HCT116 (cell line): ENCODE results near the gene NRP1. TPM values are rescaled to one million over a fixed set of nuclear protein-coding genes. Genes with fewer than 3 reads are reported as not detected.

Experiments
- ATAC-seq: fragments of 200-7000 bp; cut with Tn5 transposase; 2 replicates; pipeline ENCODE4 v1.9.1; 2020; ENCODE audit warnings: mild to moderate bottlenecking, moderate library complexity
- BruUV-seq: library from RNA; stranded (reverse); fragments of 400-500 nt; replicated peaks from 2 replicates; lab custom pipeline; 2021; lab: Mats Ljungman, UMichigan
- CTCF ChIA-PET: fragments of 300-600 bp; sonication (Branson Sonifier 250); formaldehyde crosslinking; loops from one replicate; lab custom pipeline; 2021; ENCODE audit warnings: antibody characterized with exemption; lab: Charles Lee
- POLR2A ChIA-PET: fragments of 300-600, 350-600 bp; sonication (Branson Sonifier 250); formaldehyde crosslinking; loops from one replicate; lab custom pipeline; 2021; ENCODE audit warnings: antibody characterized with exemption; lab: Charles Lee
- RAD21 ChIA-PET, 2 experiments: fragments of 300-600 bp; sonication (Branson Sonifier 250); formaldehyde crosslinking; loops; one replicate each; lab custom pipeline; 2023; ENCODE audit warnings: low total read pairs in 2 of 2; ENCODE audit not compliant: uncharacterized antibody in 2 of 2, unreplicated experiment in 2 of 2, low non-redundant PET in 1 of 2; lab: Charles Lee
- DNase-seq: peaks from one replicate; pipeline ENCODE4 v3.0.0-alpha.2; 2010; ENCODE audit warnings: low read depth, low spot score
- H2AFZ ChIP-seq: fragments of 200-600 bp; shearing (Covaris generic), sonication (generic); 2 replicates; pipeline ENCODE4 v1.6.1; 2017; ENCODE audit warnings: low read depth, mixed run types, mixed read lengths, antibody characterized with exemption, low read length; ENCODE audit not compliant: poor library complexity, severe bottlenecking
- H3K27ac ChIP-seq: 2 replicates; pipeline ENCODE4 v1.5.1; 2012; ENCODE audit warnings: low read depth, low read length
- H3K27me3 ChIP-seq: fragments of 200-600 bp; sonication (generic); 2 replicates; pipeline ENCODE4 v1.6.1; 2016; ENCODE audit warnings: mixed run types, low read length, mixed read lengths; ENCODE audit not compliant: insufficient read depth
- H3K36me3 ChIP-seq, 2 experiments: fragments of 200-500 bp in 1 of 2; fragments of 200-600 bp in 1 of 2; sonication (Bioruptor generic) in 1 of 2; sonication (generic) in 1 of 2; 2 replicates each; pipeline versions ENCODE4 v1.5.1 to v1.6.1; 2014 to 2016; ENCODE audit warnings: low read length in 2 of 2, inconsistent platforms in 1 of 2, mixed read lengths in 1 of 2, mixed run types in 1 of 2; ENCODE audit not compliant: insufficient read depth in 2 of 2, control insufficient read depth in 1 of 2
- H3K4me1 ChIP-seq, 2 experiments: fragments of 200-600 bp in 1 of 2; sonication (generic) in 1 of 2; 2 replicates each; pipeline versions ENCODE4 v1.5.1 to v1.6.1; 2012 to 2017; ENCODE audit warnings: low read length in 2 of 2, inconsistent platforms in 1 of 2, mild to moderate bottlenecking in 1 of 2, mixed read lengths in 1 of 2, mixed run types in 1 of 2, moderate library complexity in 1 of 2; ENCODE audit not compliant: insufficient read depth in 2 of 2, control insufficient read depth in 1 of 2
- H3K4me2 ChIP-seq: fragments of 200-600 bp; sonication (generic); 2 replicates; pipeline ENCODE4 v1.6.1; 2017; ENCODE audit warnings: mixed run types, low read length, mixed read lengths
- H3K4me3 ChIP-seq, 2 experiments: fragments of 200-600 bp in 1 of 2; sonication (generic) in 1 of 2; replicated peaks in 1 of 2; 2 replicates each; pipeline ENCODE4 v1.5.1; 2011 to 2016; ENCODE audit warnings: low read length in 2 of 2, control low read depth in 1 of 2, low read depth in 1 of 2, mild to moderate bottlenecking in 1 of 2, mixed read lengths in 1 of 2, mixed run types in 1 of 2
- H3K79me2 ChIP-seq: fragments of 200-600 bp; sonication (generic); 2 replicates; pipeline ENCODE4 v1.6.1; 2017; ENCODE audit warnings: mild to moderate bottlenecking, mixed run types, low read length, moderate library complexity, mixed read lengths; ENCODE audit not compliant: insufficient read depth
- H3K9ac ChIP-seq: fragments of 200-600 bp; sonication (generic); 2 replicates; pipeline ENCODE4 v1.6.1; 2016; ENCODE audit warnings: low read length, mixed read lengths
- H3K9me2 ChIP-seq: fragments of 200-600 bp; sonication (generic), shearing (Covaris generic); 2 replicates; pipeline ENCODE4 v1.6.1; 2017; ENCODE audit warnings: mixed run types, mild to moderate bottlenecking, moderate library complexity; ENCODE audit not compliant: insufficient read depth
- H3K9me3 ChIP-seq, 2 experiments: fragments of 200-500 bp in 1 of 2; fragments of 200-600 bp in 1 of 2; sonication (Bioruptor generic) in 1 of 2; sonication (generic) in 1 of 2; 2 replicates each; pipeline ENCODE4 v1.6.1; 2014 to 2017; ENCODE audit warnings: low read length in 2 of 2, mixed read lengths in 2 of 2, inconsistent platforms in 1 of 2, low read depth in 1 of 2, mild to moderate bottlenecking in 1 of 2, mixed run types in 1 of 2, moderate library complexity in 1 of 2; ENCODE audit not compliant: control insufficient read depth in 1 of 2, insufficient read depth in 1 of 2
- H4K20me1 ChIP-seq: fragments of 200-600 bp; sonication (generic), shearing (Covaris generic); 2 replicates; pipeline ENCODE4 v1.6.1; 2017; ENCODE audit warnings: mixed run types, mild to moderate bottlenecking, moderate library complexity; ENCODE audit not compliant: insufficient read depth
- ATF3 ChIP-seq: IDR thresholded peaks from 2 replicates; pipeline ENCODE4 v1.6.1; 2012
- CEBPB ChIP-seq: IDR thresholded peaks from 2 replicates; pipeline ENCODE4 v1.6.1; 2012; ENCODE audit warnings: low read depth
- CTCF ChIP-seq, 3 experiments: fragments of 200-600 bp in 1 of 3; sonication (generic) in 1 of 3; IDR thresholded peaks in 2 of 3; conservative IDR thresholded peaks in 1 of 3; 2 replicates each; pipeline ENCODE4 v1.5.1; 2012 to 2017; ENCODE audit warnings: low read depth in 2 of 3, low read length in 2 of 3, antibody characterized with exemption in 1 of 3, borderline replicate concordance in 1 of 3, control low read depth in 1 of 3, mild to moderate bottlenecking in 1 of 3, mixed read lengths in 1 of 3, mixed run types in 1 of 3, moderate library complexity in 1 of 3; ENCODE audit not compliant: insufficient read depth in 1 of 3
- EGR1 ChIP-seq: IDR thresholded peaks from 2 replicates; pipeline ENCODE4 v1.6.1; 2012; ENCODE audit warnings: low read depth
- FOSL1 ChIP-seq: IDR thresholded peaks from 2 replicates; pipeline ENCODE4 v1.6.1; 2012; ENCODE audit warnings: low read depth
- JUND ChIP-seq: IDR thresholded peaks from 2 replicates; pipeline ENCODE4 v1.6.1; 2012
- MAX ChIP-seq: IDR thresholded peaks from 2 replicates; pipeline ENCODE4 v1.6.1; 2012
- POLR2A ChIP-seq: IDR thresholded peaks from 2 replicates; pipeline ENCODE4 v1.7.0; 2011; ENCODE audit warnings: borderline replicate concordance; ENCODE audit not compliant: insufficient read depth, insufficient read length; ENCODE audit errors: extremely low read depth
- POLR2AphosphoS5 ChIP-seq: IDR thresholded peaks from 2 replicates; pipeline ENCODE4 v1.6.1; 2011; ENCODE audit warnings: mild to moderate bottlenecking, low read depth, low read length, moderate library complexity
- RAD21 ChIP-seq: IDR thresholded peaks from 2 replicates; pipeline ENCODE4 v1.6.1; 2012; ENCODE audit warnings: low read depth, mild to moderate bottlenecking
- SIN3A ChIP-seq: IDR thresholded peaks from 2 replicates; pipeline ENCODE4 v1.6.1; 2012; ENCODE audit warnings: low read depth
- SP1 ChIP-seq: IDR thresholded peaks from 2 replicates; pipeline ENCODE4 v1.6.1; 2012; ENCODE audit warnings: low read depth
- SRF ChIP-seq: IDR thresholded peaks from 2 replicates; pipeline ENCODE4 v1.6.1; 2012; ENCODE audit warnings: low read depth
- TCF7L2 ChIP-seq: IDR thresholded peaks from 2 replicates; pipeline ENCODE4 v1.7.0; 2011; ENCODE audit warnings: borderline replicate concordance, inconsistent platforms; ENCODE audit not compliant: insufficient read depth, insufficient read length; ENCODE audit errors: extremely low read depth
- YY1 ChIP-seq: IDR thresholded peaks from 2 replicates; pipeline ENCODE4 v1.6.1; 2011; ENCODE audit warnings: low read length, low read depth, moderate library complexity, mild to moderate bottlenecking; ENCODE audit not compliant: insufficient replicate concordance; ENCODE audit errors: extremely low read depth
- ZBTB33 ChIP-seq: IDR thresholded peaks from 2 replicates; pipeline ENCODE4 v1.6.1; 2011; ENCODE audit warnings: mild to moderate bottlenecking, low read length, moderate library complexity; ENCODE audit not compliant: insufficient replicate concordance; ENCODE audit errors: extremely low read depth
- ZNF274 ChIP-seq: fragments of 200-500 bp; sonication (Bioruptor generic); IDR thresholded peaks from 2 replicates; pipeline ENCODE4 v1.6.1; 2014; ENCODE audit warnings: mild to moderate bottlenecking, low read depth, low read length, inconsistent platforms
- intact Hi-C: fragments of 100-400 bp; cut with micrococcal nuclease; formaldehyde crosslinking; loops from 2 replicates; pipeline ENCODE4 v1.10.0; 2022
- total RNA-seq: library from RNA; stranded (reverse); gene quantifications from one replicate; pipeline ENCODE4 v1.2.1, GENCODE V29; 2021; ENCODE audit not compliant: unreplicated experiment

The NRP1 gene
- total RNA-seq, 1 experiment from 2014 or later, result 3.8 TPM

GRCh38 chr10:33145451-33146188, 188.8 kb downstream of the NRP1 start (continued):
- TF ChIP-seq ZBTB33 (no peak), CEBPB (peak; percentile 74), TCF7L2 (no peak), POLR2AphosphoS5 (no peak), RAD21 (no peak; the same call in 1 of the 2 replicates), JUND (peak; percentile 60), ATF3 (no peak), SRF (peak; percentile 81), YY1 (no peak)

GRCh38 chr10:33143160-33143728, 191.2 kb downstream of the NRP1 start:
- ChIA-PET POLR2A (interaction anchor here (1.5 kb wide), 1 partner anchor 9 kb away, joined by 6 read pairs; no protein-coding TSS in a partner anchor), RAD21 (no interaction called here), CTCF (interaction anchor here (1.3 to 2.2 kb wide), 2 partner anchors 13 to 27 kb away, joined by 4 to 6 read pairs; no protein-coding TSS in a partner anchor)
- no TSS peak for BruUV-seq
- no peaks in the 10 kb centered on the region for H3K36me3 ChIP-seq
- H3K4me3 ChIP-seq, result no peak overlapping the region
- ATAC-seq (no peak), DNase-seq (no peak)
- H3K27ac ChIP-seq, result no peak overlapping the region
- H3K79me2 ChIP-seq, result no peaks in the 10 kb centered on the region
- peak overlapping the region; percentile 53 for H3K4me2 ChIP-seq
- no peaks in the 10 kb centered on the region for H3K27me3 ChIP-seq
- no peaks in the 10 kb centered on the region for H3K9me3 ChIP-seq
- no peak overlapping the region for H3K9ac ChIP-seq
- H3K4me1 ChIP-seq, result peaks cover 22 to 49% of the 10 kb centered on the region in 2 experiments
- H4K20me1 ChIP-seq, result no peaks in the 10 kb centered on the region
- no peaks in the 10 kb centered on the region for H3K9me2 ChIP-seq
- peak overlapping the region; percentile 64 for H2AFZ ChIP-seq
- intact Hi-C loops, result no loop called here
- TF ChIP-seq CTCF (IDR thresholded peaks at IDR 0.05 in 2 of 3, conservative IDR thresholded peaks at IDR 0.05 in 1 of 3; ENCODE audit: borderline replicate concordance in 1 of 3, insufficient read depth in 1 of 3, low read depth in 2 of 3, low read length in 2 of 3) (no peak), FOSL1 (peak; percentile 83), RAD21 (no peak), ZNF274 (no peak), MAX (0 out of 2 replicates have a peak, but pooled peaks have one; percentile 46), POLR2AphosphoS5 (no peak), TCF7L2 (peak; percentile 45), EGR1 (peak; percentile 70), ATF3 (no peak), SP1 (peak; percentile 57), JUND (peak; percentile 73), POLR2A (no peak), SRF (no peak), SIN3A (0 out of 2 replicates have a peak, but pooled peaks have one; percentile 19)
